IMR-90 (cell line): ENCODE results near the gene RPUSD4. TPM values are rescaled to one million over a fixed set of nuclear protein-coding genes. Genes with fewer than 3 reads are reported as not detected.
A peak's percentile ranks its signal among the peaks of the same experiment; 100 is the strongest.

Source experiments
- ATAC-seq: fragments of 200-7000 bp; cut with Tn5 transposase; 2 replicates; pipeline ENCODE4 v1.9.1; 2020; ENCODE audit warnings: low read depth, mild to moderate bottlenecking, moderate library complexity
- BruUV-seq: library from RNA; stranded (reverse); fragments of 400-500 nt; replicated peaks from 2 replicates; lab custom pipeline; 2021; lab: Mats Ljungman, UMichigan
- CTCF ChIA-PET: fragments of 300-600 bp; formaldehyde crosslinking; extraction: SDS; loops from one replicate; lab custom pipeline; 2021; ENCODE audit warnings: antibody characterized with exemption; lab: Yijun Ruan, JAX
- POLR2A ChIA-PET: fragments of 300-600 bp; sonication (Branson Sonifier 250); formaldehyde crosslinking; loops from one replicate; lab custom pipeline; 2022; ENCODE audit warnings: antibody characterized with exemption; ENCODE audit not compliant: unreplicated experiment; lab: Charles Lee
- DNase-seq: peaks from one replicate; pipeline ENCODE4 v3.0.0; 2013
- H2AFZ ChIP-seq: replicated peaks from 2 replicates; pipeline ENCODE3; 2013; ENCODE audit warnings: low read length, mild to moderate bottlenecking; ENCODE audit not compliant: poor library complexity
- H2AK5ac ChIP-seq: 2 replicates; pipeline ENCODE4 v1.6.1; 2013; ENCODE audit warnings: low read depth, low read length, inconsistent platforms
- H2AK9ac ChIP-seq: replicated peaks from 2 replicates; pipeline ENCODE3; 2013; ENCODE audit warnings: mild to moderate bottlenecking, low read depth, low read length, moderate library complexity; ENCODE audit not compliant: poor library complexity
- H2BK120ac ChIP-seq: 2 replicates; pipeline ENCODE4 v1.6.1; 2013; ENCODE audit warnings: low read depth, low read length, inconsistent platforms
- H2BK15ac ChIP-seq: 3 replicates; pipeline ENCODE4 v1.6.1; 2013; ENCODE audit warnings: low read depth, low read length, inconsistent platforms
- H2BK20ac ChIP-seq: 2 replicates; pipeline ENCODE4 v1.6.1; 2013; ENCODE audit warnings: low read depth, mild to moderate bottlenecking, inconsistent platforms, low read length, moderate library complexity
- H2BK5ac ChIP-seq: 2 replicates; pipeline ENCODE4 v1.6.1; 2013; ENCODE audit warnings: mild to moderate bottlenecking, low read depth, low read length, inconsistent platforms; ENCODE audit not compliant: poor library complexity, severe bottlenecking
- H3K14ac ChIP-seq: replicated peaks from 2 replicates; pipeline ENCODE4 v1.6.1; 2013; ENCODE audit warnings: low read depth, low read length, inconsistent platforms
- H3K18ac ChIP-seq: 2 replicates; pipeline ENCODE4 v1.6.1; 2013; ENCODE audit warnings: low read depth, low read length, control low read depth
- H3K23ac ChIP-seq: 2 replicates; pipeline ENCODE4 v1.6.1; 2013; ENCODE audit warnings: low read depth, low read length, inconsistent platforms
- H3K27ac ChIP-seq: 2 replicates; pipeline ENCODE4 v1.5.1; 2013; ENCODE audit warnings: mild to moderate bottlenecking, control low read depth, low read length; ENCODE audit not compliant: insufficient read depth
- H3K27me3 ChIP-seq: 2 replicates; pipeline ENCODE4 v1.6.1; 2013; ENCODE audit warnings: low read length; ENCODE audit not compliant: control insufficient read depth, insufficient read depth
- H3K36me3 ChIP-seq: 2 replicates; pipeline ENCODE4 v1.6.1; 2013; ENCODE audit warnings: low read length, mixed read lengths; ENCODE audit not compliant: control insufficient read depth, insufficient read depth
- H3K4ac ChIP-seq: 2 replicates; pipeline ENCODE4 v1.6.1; 2013; ENCODE audit warnings: low read depth, low read length, inconsistent platforms
- H3K4me1 ChIP-seq: 2 replicates; pipeline ENCODE4 v1.6.1; 2013; ENCODE audit warnings: low read length, mixed read lengths; ENCODE audit not compliant: control insufficient read depth, insufficient read depth
- H3K4me2 ChIP-seq: 2 replicates; pipeline ENCODE4 v1.6.1; 2013; ENCODE audit warnings: low read depth, mild to moderate bottlenecking, control low read depth, low read length, moderate library complexity
- H3K4me3 ChIP-seq: 2 replicates; pipeline ENCODE4 v1.5.1; 2013; ENCODE audit warnings: low read depth, mild to moderate bottlenecking, control low read depth, low read length, moderate library complexity; ENCODE audit not compliant: insufficient read depth
- H3K56ac ChIP-seq: 2 replicates; pipeline ENCODE4 v1.6.1; 2013; ENCODE audit warnings: low read length, inconsistent platforms; ENCODE audit not compliant: insufficient read depth; ENCODE audit errors: extremely low read depth
- H3K79me1 ChIP-seq, 2 experiments: 2 replicates each; pipeline ENCODE4 v1.6.1; 2013; ENCODE audit warnings: low read length in 2 of 2, inconsistent platforms in 1 of 2, low read depth in 1 of 2
- H3K9ac ChIP-seq: 2 replicates; pipeline ENCODE4 v1.6.1; 2013; ENCODE audit warnings: low read depth, low read length, control low read depth
- H3K9me1 ChIP-seq: 2 replicates; pipeline ENCODE4 v1.6.1; 2013; ENCODE audit warnings: low read length, inconsistent platforms; ENCODE audit not compliant: insufficient read depth
- H3K9me3 ChIP-seq: 2 replicates; pipeline ENCODE4 v1.6.1; 2013; ENCODE audit warnings: low read length; ENCODE audit not compliant: control insufficient read depth, insufficient read depth
- H4K20me1 ChIP-seq: 2 replicates; pipeline ENCODE4 v1.6.1; 2013; ENCODE audit warnings: low read length, inconsistent platforms; ENCODE audit not compliant: insufficient read depth
- H4K5ac ChIP-seq: 2 replicates; pipeline ENCODE4 v1.6.1; 2013; ENCODE audit warnings: mild to moderate bottlenecking, low read depth, low read length, control low read depth
- H4K8ac ChIP-seq, 2 experiments: 2 replicates each; pipeline ENCODE4 v1.6.1; 2013; ENCODE audit warnings: low read depth in 2 of 2, low read length in 2 of 2, control low read depth in 1 of 2, inconsistent platforms in 1 of 2
- H4K91ac ChIP-seq: 2 replicates; pipeline ENCODE4 v1.6.1; 2013; ENCODE audit warnings: low read depth, low read length, inconsistent platforms; ENCODE audit not compliant: insufficient read depth
- BHLHE40 ChIP-seq: fragments of 150-350 bp; IDR thresholded peaks from 2 replicates; pipeline ENCODE4 v1.6.1; 2016; ENCODE audit warnings: mild to moderate bottlenecking, low read depth, low read length
- CEBPB ChIP-seq: IDR thresholded peaks from 2 replicates; pipeline ENCODE4 v1.6.1; 2012; ENCODE audit warnings: low read depth, low read length, improper control_type of control experiment
- CHD1 ChIP-seq: IDR thresholded peaks from 2 replicates; pipeline ENCODE4 v1.6.1; 2012; ENCODE audit warnings: low read depth, low read length, improper control_type of control experiment
- CTCF ChIP-seq: conservative IDR thresholded peaks from 2 replicates; pipeline ENCODE4 v1.5.1; 2012; ENCODE audit warnings: mild to moderate bottlenecking, low read depth, low read length, improper control_type of control experiment
- ELK1 ChIP-seq: fragments of 150-350 bp; IDR thresholded peaks from 2 replicates; pipeline ENCODE4 v1.6.1; 2016; ENCODE audit warnings: low read depth, mild to moderate bottlenecking, low read length, moderate library complexity, borderline replicate concordance
- FOS ChIP-seq: fragments of 150-350 bp; IDR thresholded peaks from 2 replicates; pipeline ENCODE4 v1.6.1; 2016; ENCODE audit warnings: low read depth, low read length
- MAFK ChIP-seq: IDR thresholded peaks from 2 replicates; pipeline ENCODE4 v1.6.1; 2012; ENCODE audit warnings: low read depth, low read length, improper control_type of control experiment
- MAZ ChIP-seq: IDR thresholded peaks from 2 replicates; pipeline ENCODE4 v1.6.1; 2012; ENCODE audit warnings: low read depth, mild to moderate bottlenecking, low read length, improper control_type of control experiment, moderate library complexity, borderline replicate concordance
- NFE2L2 ChIP-seq: fragments of 150-350 bp; IDR thresholded peaks from 2 replicates; pipeline ENCODE4 v1.6.1; 2016; ENCODE audit warnings: low read depth, mild to moderate bottlenecking, low read length
- POLR2A ChIP-seq: IDR thresholded peaks from 2 replicates; pipeline ENCODE4 v1.6.1; 2012; ENCODE audit warnings: mild to moderate bottlenecking, low read depth, low read length
- RAD21 ChIP-seq: IDR thresholded peaks from 2 replicates; pipeline ENCODE4 v1.6.1; 2012; ENCODE audit warnings: low read length, improper control_type of control experiment
- RCOR1 ChIP-seq: IDR thresholded peaks from 2 replicates; pipeline ENCODE4 v1.6.1; 2012; ENCODE audit warnings: mild to moderate bottlenecking, low read length, improper control_type of control experiment; ENCODE audit not compliant: insufficient replicate concordance
- RFX5 ChIP-seq: IDR thresholded peaks from 2 replicates; pipeline ENCODE4 v1.8.0; 2012; ENCODE audit warnings: low read depth, mild to moderate bottlenecking, low read length, moderate library complexity
- SMC3 ChIP-seq: fragments of 150-350 bp; IDR thresholded peaks from 2 replicates; pipeline ENCODE4 v1.6.1; 2016; ENCODE audit warnings: low read depth, mild to moderate bottlenecking, antibody characterized with exemption, low read length, moderate library complexity
- WGBS, 2 experiments: methylation state at CpG; one replicate each; pipeline versions ENCODE4 v1.1.5 to v1.1.7; 2013; ENCODE audit warnings: missing lambda C conversion rate in 2 of 2; ENCODE audit not compliant: insufficient read length in 1 of 2; ENCODE audit errors: extremely low coverage in 2 of 2; 5-methylcytosine and 5-hydroxymethylcytosine counted together
- dilution Hi-C: fragments of 300-500 bp; cut with HindIII; formaldehyde crosslinking; loops from one replicate; pipeline ENCODE4 v1.14.3; 2018; ENCODE audit warnings: low sequenced_read_pairs; ENCODE audit not compliant: unreplicated experiment
- in situ Hi-C: fragments of 300-500 bp; cut with MboI; formaldehyde crosslinking; loops from 3 replicates; pipeline ENCODE4 v1.14.3; 2019; ENCODE audit warnings: low sequenced_read_pairs, inconsistent platforms, mixed read lengths
- intact Hi-C: fragments of 100-400 bp; cut with micrococcal nuclease; formaldehyde crosslinking; loops from 2 replicates; pipeline ENCODE4 v1.10.0; 2022
- polyA plus RNA-seq, 3 experiments: library from polyadenylated mRNA; depleted of rRNA; stranded (reverse); fragments of >200 nt; gene quantifications; 2 replicates each; pipeline ENCODE4 v1.2.3, GENCODE V29; 2012; ENCODE audit warnings: low replicate concordance in 1 of 3
- total RNA-seq: library from RNA; depleted of rRNA; stranded (reverse); fragments of >200 nt; gene quantifications from 2 replicates; pipeline ENCODE4 v1.2.3, GENCODE V29; 2012

RPUSD4 gene
- total and polyA plus RNA-seq, 2 of the 4 experiments (the other 2 are of a cell fraction): 22.1 to 30.6 TPM

- Histone ChIP-seq H2AK9ac (peak overlapping the region; percentile 89), H3K27me3 (no peaks in the 10 kb centered on the region), H3K9me1 (peaks cover 2% of the 10 kb centered on the region; the same call in 1 of the 2 replicates), H4K8ac (peak overlapping the region; percentile 83 to 88; a peak in 3 of 4 replicates), H3K9ac (peak overlapping the region; percentile 81), H3K36me3 (peaks cover 8% of the 10 kb centered on the region), H3K9me3 (no peaks in the 10 kb centered on the region), H3K4ac (peak overlapping the region; percentile 84), H4K91ac (peak overlapping the region; percentile 10), H4K20me1 (peaks cover 10% of the 10 kb centered on the region; the same call in 1 of the 2 replicates), H2BK20ac (no peak overlapping the region), H3K4me1 (no peaks in the 10 kb centered on the region), H3K4me2 (peak overlapping the region; percentile 97), H2AK5ac (peak overlapping the region; percentile 69; the same call in 1 of the 2 replicates), H2BK120ac (no peak overlapping the region), H2BK15ac (no peak overlapping the region; the same call in 2 of the 3 replicates), H4K5ac (peak overlapping the region; percentile 28; the same call in 1 of the 2 replicates), H3K79me1 (peaks cover 25 to 47% of the 10 kb centered on the region in 2 experiments), H3K4me3 (peak overlapping the region; percentile 72), H3K56ac (peak overlapping the region; percentile 50; the same call in 1 of the 2 replicates), H2BK5ac (peak overlapping the region; percentile 10), H3K18ac (no peak overlapping the region), H3K14ac (peak overlapping the region; percentile 76), H2AFZ (peak overlapping the region; percentile 96), H3K27ac (peak overlapping the region; percentile 65), H3K23ac (peak overlapping the region; percentile 62; the same call in 1 of the 2 replicates)
- CTCF ChIA-PET: no interaction called here
- DNase-seq (no peak), ATAC-seq (no peak; the same call in 1 of the 2 replicates)
- BruUV-seq: no TSS peak
- WGBS, 2 experiments: 4% methylated on average over 8 of the region's 20 CpGs; no CpG with 5 or more reads in 1 of the 2 experiments
- dilution Hi-C loops: loop anchor here (25.0 kb wide), 1 partner anchor 299 kb away; the partner anchor contains the start of genes DDX25 and PUS3
- in situ Hi-C loops: no loop called here
- intact Hi-C loops: loop anchor here (5.0 kb wide), 1 partner anchor 46 kb away; no protein-coding TSS in a partner anchor
- POLR2A ChIA-PET: no interaction called here
- TF ChIP-seq CTCF: no peak
- TF ChIP-seq ELK1: no peak
- TF ChIP-seq POLR2A: no peak
- TF ChIP-seq RAD21: no peak
- no peak for TF ChIP-seq CEBPB
- no peak for TF ChIP-seq CHD1
- no peak for TF ChIP-seq NFE2L2
- TF ChIP-seq SMC3: no peak
- TF ChIP-seq MAFK: no peak
- TF ChIP-seq RFX5: no peak
- TF ChIP-seq FOS: no peak
- no peak for TF ChIP-seq MAZ
- TF ChIP-seq BHLHE40: no peak
- no peak for TF ChIP-seq RCOR1
Observed at GRCh38 chr11:126210871-126211235, 597 bp downstream of the RPUSD4 start.
